Lower lobe of right lung (tissue), 2 donors: ENCODE results near the gene CDX2. TPM values are rescaled to one million over a fixed set of nuclear protein-coding genes. Genes with fewer than 3 reads are reported as not detected.

Source experiments
- ATAC-seq, 2 donors: fragments of 200-7000 bp; cut with Tn5 transposase; one replicate each; pipeline ENCODE4 v1.9.1; 2020 to 2022; ENCODE audit warnings: mild to moderate bottlenecking in 2 of 2, moderate library complexity in 2 of 2
- DNase-seq: peaks from one replicate; pipeline ENCODE4 v3.0.0-alpha.2; 2020
- H3K27ac ChIP-seq: fragments of 200-600 bp; one replicate; pipeline ENCODE4 v1.8.0; 2022
- H3K27me3 ChIP-seq: fragments of 200-600 bp; one replicate; pipeline ENCODE4 v1.8.0; 2022; ENCODE audit warnings: low read depth
- H3K36me3 ChIP-seq: fragments of 200-600 bp; one replicate; pipeline ENCODE4 v1.8.0; 2022; ENCODE audit warnings: mild to moderate bottlenecking
- H3K4me1 ChIP-seq: fragments of 200-600 bp; one replicate; pipeline ENCODE4 v1.8.0; 2022
- H3K4me3 ChIP-seq: fragments of 200-600 bp; one replicate; pipeline ENCODE4 v1.8.0; 2022; ENCODE audit warnings: mild to moderate bottlenecking
- H3K9me3 ChIP-seq: fragments of 200-600 bp; one replicate; pipeline ENCODE4 v1.8.0; 2022
- CTCF ChIP-seq: fragments of 200-600 bp; IDR thresholded peaks from one replicate; pipeline ENCODE4 v1.8.0; 2022; ENCODE audit warnings: antibody characterized with exemption, mild to moderate bottlenecking
- intact Hi-C: fragments of 100-400 bp; cut with DNase I; formaldehyde crosslinking; loops from one replicate; pipeline ENCODE4 v1.11.0; 2022
- total RNA-seq: library from RNA; stranded (reverse); fragmentation: NEBNext Ultra II Directional; extraction: Animal tissue kit (Norgen Biotek cat#: 25700); gene quantifications from one replicate; pipeline ENCODE4 v1.2.1, GENCODE V29; 2021
- donor health status: DM: no; HTN: yes; CAD: no; lungs with severe emphysema.

Gene CDX2
- total RNA-seq, 1 donor from 2014 or later, result not detected

- H3K4me3 ChIP-seq, result no peak overlapping the region
- no peaks in the 10 kb centered on the region for H3K36me3 ChIP-seq
- no peak for TF ChIP-seq CTCF
- DNase-seq (no peak), ATAC-seq (no peak)
- peaks cover 100% of the 10 kb centered on the region for H3K27me3 ChIP-seq
- peaks cover 15% of the 10 kb centered on the region for H3K4me1 ChIP-seq
- H3K27ac ChIP-seq, result no peak overlapping the region
- H3K9me3 ChIP-seq, result no peaks in the 10 kb centered on the region
- intact Hi-C loops, result no loop called here
Measured at GRCh38 chr13:27977476-27978300, 8.6 kb upstream of the CDX2 start.

GRCh38 chr13:27976362-27977091 is 7.4 kb upstream of the CDX2 start:
- Histone ChIP-seq H3K4me1 (peaks cover 15% of the 10 kb centered on the region), H3K4me3 (no peak overlapping the region), H3K27ac (no peak overlapping the region), H3K9me3 (no peaks in the 10 kb centered on the region), H3K36me3 (no peaks in the 10 kb centered on the region), H3K27me3 (peaks cover 100% of the 10 kb centered on the region)
- no peak for TF ChIP-seq CTCF
- intact Hi-C loops, result no loop called here
- DNase-seq, result no peak
- ATAC-seq, result no peak

- H3K36me3 ChIP-seq, result no peaks in the 10 kb centered on the region
- TF ChIP-seq CTCF, result no peak
- DNase-seq, result no peak
- no peak overlapping the region for H3K4me3 ChIP-seq
- no peaks in the 10 kb centered on the region for H3K9me3 ChIP-seq
- H3K27ac ChIP-seq, result no peak overlapping the region
- ATAC-seq, result no peak
- peaks cover 100% of the 10 kb centered on the region for H3K27me3 ChIP-seq
- intact Hi-C loops, result no loop called here
- peaks cover 15% of the 10 kb centered on the region for H3K4me1 ChIP-seq
Measured at GRCh38 chr13:27975564-27976361, 6.6 kb upstream of the CDX2 start.

GRCh38 chr13:27973961-27974662 is 5.0 kb upstream of the CDX2 start:
- TF ChIP-seq CTCF, result no peak
- intact Hi-C loops, result no loop called here

GRCh38 chr13:27973291-27973690 is 4.2 kb upstream of the CDX2 start:
- no peak for DNase-seq
- intact Hi-C loops, result no loop called here

More at GRCh38 chr13:27973961-27974662, 5.0 kb upstream of the CDX2 start:
- Histone ChIP-seq H3K27me3 (peaks cover 100% of the 10 kb centered on the region), H3K9me3 (no peaks in the 10 kb centered on the region), H3K27ac (no peak overlapping the region), H3K4me3 (no peak overlapping the region), H3K4me1 (peaks cover under 1% of the 10 kb centered on the region), H3K36me3 (no peaks in the 10 kb centered on the region)
- DNase-seq (no peak), ATAC-seq (no peak)

More at GRCh38 chr13:27973291-27973690, 4.2 kb upstream of the CDX2 start:
- no peak for ATAC-seq
- H3K27ac ChIP-seq, result no peak overlapping the region
- no peak overlapping the region for H3K4me3 ChIP-seq
- peaks cover 9% of the 10 kb centered on the region for H3K4me1 ChIP-seq
- no peaks in the 10 kb centered on the region for H3K9me3 ChIP-seq
- TF ChIP-seq CTCF, result no peak
- H3K36me3 ChIP-seq, result no peaks in the 10 kb centered on the region
- H3K27me3 ChIP-seq, result peaks cover 100% of the 10 kb centered on the region
